Kasumi-1 (cell line): ENCODE results near the gene GTF3A.

ENCODE experiments used
- DNase-seq, 2 experiments: peaks; one replicate each; lab custom pipeline; 2025; lab: John Stamatoyannopoulos, UW

GTF3A gene

DNA sequence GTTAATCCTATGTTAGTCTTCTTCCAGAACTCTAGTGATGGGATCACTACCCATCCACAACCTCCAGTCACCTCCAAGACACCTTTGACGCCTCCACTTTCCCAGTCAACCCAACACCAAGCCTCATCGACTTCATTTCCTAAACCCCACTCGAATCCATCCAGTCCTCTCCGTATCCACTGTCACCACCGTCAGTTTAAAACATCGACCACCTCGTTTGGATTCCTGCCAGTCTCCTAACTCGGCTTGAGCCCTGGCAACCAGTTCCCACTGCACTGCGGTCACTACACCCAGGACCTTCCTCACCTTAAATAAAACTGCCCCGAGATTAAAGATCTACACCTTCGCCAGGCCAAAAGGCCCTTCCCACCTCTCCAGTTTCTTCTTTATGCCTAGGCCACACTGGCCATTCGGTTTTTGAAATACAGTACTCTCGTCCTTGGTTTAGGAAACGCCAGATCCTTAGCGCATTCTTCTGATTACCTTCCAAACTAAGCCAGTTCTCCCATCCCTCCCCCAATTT, 24.7 kb downstream of the GTF3A start:
- no peak for DNase-seq

DNA sequence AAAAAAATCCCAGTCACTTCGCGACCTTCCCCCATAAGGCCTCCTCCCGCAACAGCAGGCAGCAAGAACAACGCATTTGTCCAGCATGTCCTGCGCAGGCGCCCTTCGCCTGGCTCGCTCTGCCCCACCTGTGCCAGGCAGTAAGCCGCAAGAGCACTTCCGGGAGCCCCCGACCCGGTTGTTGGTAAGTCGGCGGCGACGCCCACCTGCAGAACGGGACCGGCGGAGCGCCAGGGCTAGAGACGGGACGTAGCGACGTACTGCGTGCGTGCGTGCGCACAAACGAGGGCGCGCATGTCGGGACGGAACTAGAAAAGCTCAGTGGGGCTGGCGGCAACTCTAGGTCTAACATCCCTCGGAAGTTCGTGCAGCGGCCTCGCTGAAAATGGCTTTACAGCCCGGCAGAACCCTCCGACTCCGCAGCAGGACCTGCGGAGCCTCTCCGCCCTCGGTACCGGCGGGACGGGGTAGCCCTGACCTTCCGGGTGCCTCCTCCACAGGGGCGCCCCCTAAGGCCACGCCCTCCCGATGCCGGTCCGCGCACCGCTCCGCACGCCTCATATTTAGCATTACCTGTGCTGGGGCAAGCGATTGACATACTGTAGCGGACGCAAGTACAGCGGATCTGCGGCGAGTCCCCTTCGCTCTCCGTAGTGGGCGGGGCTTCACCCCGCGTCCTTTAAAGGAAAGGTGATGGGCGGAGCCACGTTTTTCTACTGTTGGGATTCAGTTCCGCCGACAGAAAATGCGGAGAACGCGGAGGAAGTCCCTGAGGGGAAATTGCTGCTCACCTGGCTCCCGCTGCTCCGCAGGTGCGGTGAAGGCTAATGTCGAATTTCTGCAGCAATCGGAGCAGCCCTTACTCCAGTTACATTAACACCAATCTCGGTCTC, 25.8 kb downstream of the GTF3A start, which contains the start of gene MTIF3:
MTIF3 (minus strand) TSS at position 629 of the 893 bp plus-strand sequence. CDS start 10,116 bp downstream, outside the sequence.
- DNase-seq = peak; percentile 67 to 69

DNA sequence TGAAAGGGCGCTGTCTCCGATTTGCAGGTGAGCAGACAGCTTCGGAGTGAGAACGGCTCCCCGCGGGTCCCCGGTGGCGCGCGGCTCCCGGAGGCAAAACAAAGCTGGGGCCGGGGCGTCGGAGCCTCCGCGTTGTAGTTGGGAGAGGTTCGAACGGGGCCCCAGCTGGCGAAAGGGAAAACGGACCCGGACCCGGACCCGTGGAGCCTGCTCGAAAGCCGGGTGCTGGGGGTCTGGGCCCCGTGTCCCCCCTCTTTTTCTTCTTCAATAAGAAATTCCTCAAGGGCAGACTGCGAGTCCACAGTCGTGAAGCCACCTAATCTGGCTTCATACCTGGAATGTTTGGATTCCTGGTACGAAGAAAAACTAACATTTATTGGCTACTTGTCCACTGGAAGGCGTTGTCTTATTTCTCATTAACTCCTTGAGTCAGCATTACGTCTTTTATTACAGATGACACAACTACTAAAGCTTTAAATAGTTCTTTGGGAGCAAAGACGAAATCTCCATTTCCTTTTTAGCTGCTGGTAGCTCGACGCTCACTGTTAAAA, 26.6 kb downstream of the GTF3A start:
- no peak for DNase-seq

DNA sequence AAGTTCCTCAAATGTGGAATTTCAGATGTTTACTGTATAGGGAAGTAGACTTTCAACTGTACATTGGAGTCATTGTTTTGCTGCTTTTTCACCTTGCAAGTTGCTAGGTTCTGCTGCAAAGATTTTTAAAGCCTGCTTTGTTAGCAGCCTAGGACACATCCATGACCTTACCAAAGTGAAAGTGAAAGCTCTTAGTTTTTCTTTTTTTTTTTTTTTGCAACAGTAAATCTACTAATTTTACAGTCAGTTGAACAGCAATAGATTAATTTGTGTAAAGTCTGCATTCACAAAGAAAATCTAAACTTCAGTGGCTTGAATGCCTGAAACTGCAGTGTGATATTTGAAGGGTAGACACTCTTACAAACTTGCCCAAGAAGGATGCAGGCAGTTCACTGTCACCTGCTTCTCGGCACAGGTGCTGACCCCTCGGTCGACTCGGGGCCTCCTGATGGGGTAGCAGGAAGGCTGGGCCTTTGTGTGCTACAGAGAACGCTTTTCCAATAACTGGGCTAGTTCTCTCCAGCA, 31.0 kb downstream of the GTF3A start:
- DNase-seq = no peak

DNA sequence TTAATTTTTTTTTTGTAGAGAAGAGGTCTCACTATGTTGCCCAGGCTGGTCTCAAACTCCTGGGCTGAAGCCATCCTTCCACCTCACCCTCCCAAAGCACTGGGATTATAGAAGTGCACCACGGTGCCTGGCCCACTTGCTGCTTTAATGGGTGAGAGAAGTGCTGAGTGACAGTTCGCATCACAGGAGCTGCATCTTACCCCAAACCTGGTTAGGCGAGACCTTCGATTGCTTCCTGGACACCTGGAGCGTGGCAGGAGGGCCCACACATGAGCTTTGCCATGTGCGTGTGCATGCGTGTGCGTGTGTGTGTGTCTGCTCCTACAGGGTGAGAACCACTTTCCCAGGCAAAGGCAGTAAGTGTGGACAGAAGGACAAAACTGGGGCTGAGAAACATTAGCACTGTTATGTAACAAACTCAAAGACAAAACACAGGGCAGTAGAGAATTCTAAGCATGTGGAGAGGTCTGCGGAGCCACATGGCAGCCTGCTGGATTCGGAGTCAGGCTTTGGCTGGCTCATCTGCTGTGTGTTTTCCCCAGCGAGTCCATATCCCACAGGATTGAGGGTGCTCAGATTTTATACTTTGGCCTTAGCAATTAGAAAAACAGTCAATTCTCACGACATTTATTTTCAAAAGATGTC, 37.6 kb downstream of the GTF3A start:
- no peak for DNase-seq

DNA sequence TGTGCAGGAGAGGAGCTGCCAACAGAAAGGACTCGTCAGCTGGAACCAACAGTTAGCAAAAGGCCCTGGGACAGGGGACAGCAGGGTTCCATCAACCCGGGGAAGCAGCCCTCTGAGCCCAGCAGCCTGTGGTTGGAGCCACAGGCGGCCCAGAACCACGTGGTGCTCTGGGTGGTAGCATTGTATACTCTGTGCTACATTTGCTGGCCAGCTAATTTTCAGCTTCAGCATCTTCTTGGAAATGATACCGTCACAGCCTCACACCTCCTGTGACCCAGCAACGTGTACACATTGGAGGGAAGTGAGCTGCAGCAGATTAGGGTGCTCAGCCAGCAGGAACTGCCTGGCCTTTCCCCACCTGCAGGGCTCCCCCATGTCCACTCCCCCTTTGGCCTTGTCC, 39.1 kb downstream of the GTF3A start:
- DNase-seq = no peak

DNA sequence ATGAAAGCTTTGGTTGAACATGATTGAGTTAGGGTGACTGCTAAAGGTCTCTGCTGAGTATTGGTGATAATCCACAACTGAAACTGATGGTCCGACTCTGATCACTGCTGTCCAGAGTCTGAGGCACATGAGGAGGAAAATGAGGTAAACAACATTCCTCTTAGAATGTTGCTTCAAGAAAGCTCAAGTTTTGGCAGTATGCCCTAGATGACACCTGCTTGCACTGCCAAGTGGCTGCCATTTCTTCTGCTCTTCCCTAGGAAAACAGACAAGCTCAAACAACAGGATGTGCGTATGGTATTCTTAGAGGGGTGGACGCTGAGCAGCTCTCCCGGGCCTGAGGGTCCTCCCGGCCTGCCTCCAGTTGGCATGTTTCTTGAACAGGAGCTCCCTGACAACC, 41.2 kb downstream of the GTF3A start:
- no peak for DNase-seq

DNA sequence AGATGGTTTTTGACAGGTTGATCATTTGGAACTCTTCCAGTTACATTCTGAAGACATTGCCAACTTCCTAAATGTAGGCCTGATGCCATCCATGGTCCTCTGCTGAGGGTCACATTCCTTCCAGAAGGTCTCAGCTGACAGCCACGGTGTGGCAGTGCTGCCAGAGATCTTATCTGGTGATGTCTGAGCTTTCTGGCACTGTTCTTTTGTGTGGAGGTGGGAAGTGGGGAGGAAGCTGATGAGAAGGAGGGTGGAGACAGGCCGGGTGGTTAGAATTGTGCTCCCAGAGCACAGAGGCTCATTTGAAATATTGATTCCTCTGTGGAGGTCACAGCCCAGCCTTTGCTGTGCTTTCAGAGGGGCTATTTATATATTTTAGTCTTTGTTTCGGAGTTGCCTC, 42.1 kb downstream of the GTF3A start:
- DNase-seq = no peak

DNA sequence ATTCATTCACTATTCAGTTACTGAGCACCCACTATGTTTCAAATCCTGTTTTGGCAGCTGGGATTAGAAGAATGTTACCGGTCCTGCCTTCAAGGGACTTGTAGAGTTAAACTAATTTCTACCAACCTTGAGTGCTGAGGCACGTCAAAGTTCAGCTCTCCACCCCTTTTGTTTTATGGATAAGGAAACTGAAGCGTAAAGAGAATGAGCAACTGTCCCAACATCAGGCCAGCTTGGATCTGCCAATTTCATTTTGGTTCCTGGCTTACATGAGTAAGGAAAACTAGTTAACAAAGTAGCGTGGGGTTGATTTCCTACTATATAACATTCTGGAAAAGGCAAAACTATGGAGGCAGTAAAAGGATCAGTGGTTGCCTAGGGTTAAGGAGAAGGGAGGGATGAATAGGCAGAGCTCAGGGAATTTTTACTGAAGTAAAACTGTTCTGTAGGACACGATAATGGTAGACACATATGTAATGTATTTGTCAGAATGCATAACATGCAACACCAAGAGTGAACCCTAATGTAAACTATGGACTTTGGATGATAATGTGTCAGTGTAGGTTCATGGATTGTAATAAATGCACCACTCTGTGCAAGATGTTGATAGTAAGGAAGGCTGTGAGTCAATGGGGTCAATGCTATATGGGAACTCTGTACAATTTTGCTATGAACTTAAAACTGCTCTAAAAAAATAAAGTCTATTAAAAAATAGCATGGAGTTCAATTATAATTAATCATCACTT, 45.8 kb downstream of the GTF3A start:
- DNase-seq = no peak

DNA sequence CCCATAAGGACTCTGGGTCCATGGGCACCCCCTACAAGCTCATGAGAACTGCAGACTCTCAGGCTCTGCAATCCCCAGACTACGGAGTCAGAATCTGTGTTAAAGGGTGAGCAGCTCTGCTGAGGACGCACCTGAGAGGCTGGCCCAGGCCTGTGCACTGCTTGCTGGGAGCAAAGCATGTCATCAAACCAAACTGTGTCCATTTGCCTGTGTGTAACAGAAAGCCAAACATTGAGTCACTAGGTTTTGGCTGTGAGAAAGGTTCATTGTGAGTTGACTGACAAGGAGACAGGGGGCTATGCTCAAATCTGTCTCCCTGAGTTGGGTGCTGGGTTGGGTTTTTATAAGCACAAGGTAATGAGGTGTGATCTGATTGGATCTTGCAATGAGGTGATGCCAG, 48.0 kb downstream of the GTF3A start:
- no peak for DNase-seq

DNA sequence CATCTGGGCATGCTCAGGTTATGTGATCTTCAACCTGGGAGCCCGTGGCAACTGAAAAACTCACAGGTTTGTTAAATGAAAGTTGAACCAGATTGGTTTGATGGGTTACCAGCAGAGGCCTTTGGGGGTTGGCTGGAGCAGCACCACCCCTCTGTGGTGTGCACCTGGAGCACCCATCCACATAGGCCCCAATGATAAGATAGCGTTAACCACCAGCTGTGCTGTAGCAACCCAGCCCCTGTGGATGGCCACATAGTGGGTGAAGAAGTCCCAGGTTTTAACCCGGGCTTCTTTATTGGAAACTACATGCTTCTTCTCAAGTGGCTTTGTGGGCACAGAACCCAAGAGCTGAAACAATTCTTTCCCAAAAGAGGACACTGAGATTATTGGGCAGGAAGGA, 48.5 kb downstream of the GTF3A start:
- DNase-seq = no peak

DNA sequence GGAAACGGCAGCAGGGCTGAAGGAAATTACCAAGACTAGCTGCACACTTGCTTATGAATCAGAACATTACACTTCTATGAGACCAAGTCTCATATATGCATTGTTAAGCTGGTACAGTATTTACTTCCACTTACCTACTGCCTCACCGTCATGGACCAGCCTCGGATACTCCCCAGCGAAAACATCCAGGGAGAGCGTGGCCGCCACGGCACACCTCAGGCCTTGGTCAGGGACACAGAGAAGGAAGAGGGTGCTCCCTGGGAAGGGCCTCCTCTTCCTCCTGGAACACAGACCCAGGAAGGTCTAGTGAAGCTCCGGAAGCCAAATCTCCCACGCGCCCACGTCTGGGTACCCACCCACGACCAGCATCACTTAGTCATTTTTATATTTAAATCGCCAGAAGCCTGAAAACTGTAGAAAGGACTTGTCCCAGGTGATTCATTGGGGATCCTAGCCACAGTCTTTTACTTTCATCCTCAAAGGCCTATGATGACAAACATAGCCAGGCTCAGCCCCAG, 50.4 kb downstream of the GTF3A start:
- DNase-seq = no peak

DNA sequence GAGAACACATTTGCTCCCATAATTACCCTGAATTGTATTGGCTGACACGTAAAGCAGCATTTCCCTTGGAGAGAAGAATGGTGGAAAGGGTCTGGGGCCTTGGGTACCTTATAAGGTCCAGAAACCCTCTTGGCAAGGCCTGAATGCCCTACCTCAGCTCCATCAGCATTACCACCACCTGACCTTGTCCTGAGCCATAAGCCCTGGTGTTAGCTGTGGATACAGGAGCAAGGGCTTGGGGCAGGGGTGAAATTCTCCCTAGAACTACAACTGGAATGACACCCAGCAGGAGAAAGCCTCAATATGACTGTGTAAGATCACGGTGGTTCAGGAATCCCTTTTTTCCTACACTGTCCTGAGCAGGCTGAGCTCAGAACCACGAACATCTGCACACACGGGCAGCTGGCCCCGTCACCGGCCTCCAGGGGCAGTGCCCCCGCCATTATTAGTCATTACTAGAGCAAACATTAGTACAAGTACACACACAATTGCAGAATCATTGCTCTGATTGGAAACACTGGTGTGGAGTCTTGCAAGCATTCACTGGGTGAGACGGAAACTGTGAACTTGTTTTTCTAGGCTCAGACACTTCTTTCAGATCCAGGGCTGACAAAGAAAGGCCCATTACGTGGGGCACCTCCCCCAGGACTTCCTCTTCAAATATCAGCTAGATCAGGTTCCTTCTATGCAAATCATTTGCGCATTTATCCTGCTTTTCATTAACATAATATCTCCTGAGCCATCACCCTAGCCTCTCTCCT, 52.7 kb downstream of the GTF3A start:
- DNase-seq = no peak

DNA sequence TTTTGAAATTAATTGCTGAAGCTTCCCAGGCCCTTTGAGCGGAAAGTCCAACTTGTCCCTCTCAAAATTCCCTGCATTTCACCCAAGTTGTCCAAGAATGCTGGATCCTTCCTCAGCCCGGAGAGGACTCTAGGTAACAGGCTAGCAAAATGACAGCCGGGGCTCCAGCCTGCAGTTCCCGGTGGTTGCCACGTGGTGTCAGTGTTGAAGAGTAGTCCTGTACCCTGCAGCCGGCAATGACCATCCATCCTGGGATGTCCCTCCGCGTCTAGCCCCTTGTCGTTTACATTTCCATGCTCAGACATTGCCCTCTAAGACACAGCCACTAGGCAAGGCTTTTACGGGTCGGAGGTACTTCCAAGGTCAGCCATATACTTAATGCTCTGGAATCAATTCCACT, 57.3 kb downstream of the GTF3A start:
- DNase-seq = peak in 1 of 2 experiments; percentile 20

DNA sequence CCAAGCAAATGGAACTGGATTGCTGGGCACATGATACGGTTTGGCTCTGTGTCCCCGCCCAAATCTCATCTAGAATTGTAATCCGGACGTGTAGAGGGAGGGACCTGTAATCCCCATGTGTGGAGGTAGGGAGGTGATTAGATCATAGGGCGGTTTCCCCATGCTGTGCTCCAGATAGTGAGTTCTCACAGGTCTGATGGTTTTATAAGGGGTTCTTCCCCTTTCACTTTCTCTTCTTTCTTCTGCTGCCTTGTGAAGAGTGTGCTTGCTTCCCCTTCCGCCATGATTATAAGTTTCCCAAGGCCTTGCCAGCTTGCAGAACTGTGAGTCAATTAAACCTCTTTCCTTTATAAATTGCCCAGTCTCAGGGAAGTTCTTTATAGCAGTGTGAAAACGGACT, 58.6 kb downstream of the GTF3A start:
- no peak for DNase-seq

DNA sequence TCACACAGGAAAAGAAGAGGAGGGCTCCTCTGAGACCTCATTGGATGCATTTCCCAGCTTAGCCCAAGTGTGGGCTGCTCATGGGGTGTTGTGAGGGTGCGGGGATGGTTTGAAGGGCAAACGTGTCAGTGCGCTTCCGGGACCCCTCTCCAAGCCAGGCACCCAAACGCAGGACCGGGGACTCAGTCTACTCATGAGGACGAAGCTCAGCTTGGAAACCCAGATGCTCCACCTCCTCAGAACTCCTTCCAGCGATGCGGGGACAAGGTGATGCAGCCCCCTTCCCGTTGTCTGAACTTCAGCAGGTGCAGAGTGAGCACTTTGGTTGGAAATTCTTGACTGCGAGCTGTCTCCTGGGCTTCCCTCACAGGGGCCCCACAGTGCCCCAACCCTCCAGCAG, 59.0 kb downstream of the GTF3A start:
- DNase-seq = no peak
